HUES64 (cell line): Measurements from ENCODE around the gene FAM107A.

Source experiments
- H3K27ac ChIP-seq: 2 replicates; pipeline ENCODE4 v1.7.0; 2013; ENCODE audit warnings: low read depth, low read length, inconsistent platforms
- H3K27me3 ChIP-seq: 2 replicates; pipeline ENCODE4 v1.6.1; 2013; ENCODE audit warnings: mild to moderate bottlenecking, low read length; ENCODE audit not compliant: insufficient read depth
- H3K36me3 ChIP-seq: 2 replicates; pipeline ENCODE4 v1.6.1; 2013; ENCODE audit warnings: mild to moderate bottlenecking, low read length; ENCODE audit not compliant: insufficient read depth
- H3K4me1 ChIP-seq: 2 replicates; pipeline ENCODE4 v1.6.1; 2013; ENCODE audit warnings: mild to moderate bottlenecking, low read length, moderate library complexity; ENCODE audit not compliant: insufficient read depth
- H3K4me3 ChIP-seq: 2 replicates; pipeline ENCODE4 v1.5.1; 2013; ENCODE audit warnings: mild to moderate bottlenecking, low read length, moderate library complexity
- H3K9ac ChIP-seq: 2 replicates; pipeline ENCODE4 v1.6.1; 2013; ENCODE audit warnings: mild to moderate bottlenecking, low read depth, low read length
- H3K9me3 ChIP-seq: 2 replicates; pipeline ENCODE4 v1.6.1; 2013; ENCODE audit warnings: low read depth, low read length; ENCODE audit not compliant: insufficient read depth
- WGBS: fragments of 150-250, 120-280 bp; methylation state at CpG from one replicate; pipeline ENCODE4 v1.1.7; 2013; ENCODE audit warnings: missing lambda C conversion rate; 5-methylcytosine and 5-hydroxymethylcytosine counted together

Gene FAM107A

DNA sequence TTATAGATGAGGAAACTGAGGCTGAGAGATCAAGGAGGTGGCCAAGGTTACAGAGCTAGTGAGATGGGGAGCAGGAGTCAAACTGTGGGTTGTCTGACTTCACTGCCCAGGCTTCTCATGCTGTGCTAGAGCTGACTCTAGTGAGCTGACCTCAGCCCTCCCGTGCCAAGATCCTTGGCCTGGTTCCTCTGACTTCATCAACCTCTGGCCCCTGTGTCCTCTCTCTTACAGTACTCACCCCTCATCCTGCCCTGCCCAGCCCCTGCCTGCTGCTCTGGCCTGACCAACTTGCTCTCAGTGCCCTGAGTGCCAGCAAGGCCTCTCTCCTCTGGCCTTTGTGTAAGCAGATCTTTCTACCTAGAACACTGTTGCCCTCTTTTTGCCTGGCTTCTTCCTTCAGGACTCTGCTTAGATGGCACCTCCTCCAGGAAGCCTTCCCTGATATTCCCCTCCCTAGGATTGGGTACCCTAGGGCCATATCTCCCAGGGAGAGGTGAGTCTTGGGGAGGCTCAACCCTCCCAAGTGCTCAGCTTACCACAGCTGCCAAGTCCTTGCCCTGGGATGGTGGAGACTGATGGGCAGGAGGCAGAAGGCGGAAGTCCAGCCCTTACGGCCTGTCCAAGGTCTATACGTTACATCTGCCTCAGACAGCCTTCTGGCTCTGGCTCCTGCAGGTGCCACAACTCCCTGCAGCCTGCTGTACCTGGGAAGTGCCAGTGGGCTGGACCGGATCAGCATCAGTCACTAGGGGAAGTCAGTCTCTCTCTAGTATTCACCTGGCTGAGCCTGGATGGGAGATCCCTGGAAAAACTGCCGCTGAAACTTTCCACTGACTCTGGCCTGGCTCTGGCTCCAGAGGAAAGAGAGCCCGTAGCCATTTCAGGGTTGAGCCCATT is 36.3 kb upstream of the FAM107A start:
- 79% methylated on average over 7 of the region's 7 CpGs for WGBS
- Histone ChIP-seq H3K27me3 (no peaks in the 10 kb centered on the region), H3K27ac (no peak overlapping the region), H3K36me3 (no peaks in the 10 kb centered on the region), H3K9ac (no peak overlapping the region), H3K9me3 (no peaks in the 10 kb centered on the region), H3K4me1 (peaks cover 8% of the 10 kb centered on the region; the same call in 1 of the 2 replicates), H3K4me3 (no peak overlapping the region)

GRCh38 chr3:58612830-58613229 is 35.6 kb upstream of the FAM107A start:
- H3K4me3 ChIP-seq = no peak overlapping the region
- no peak overlapping the region for H3K9ac ChIP-seq
- 91% methylated on average over 9 of the region's 9 CpGs for WGBS
- peaks cover 8% of the 10 kb centered on the region; the same call in 1 of the 2 replicates for H3K4me1 ChIP-seq
- H3K9me3 ChIP-seq = no peaks in the 10 kb centered on the region
- no peaks in the 10 kb centered on the region for H3K36me3 ChIP-seq
- no peak overlapping the region for H3K27ac ChIP-seq
- no peaks in the 10 kb centered on the region for H3K27me3 ChIP-seq

GRCh38 chr3:58609990-58610389 is 32.8 kb upstream of the FAM107A start:
- no peak overlapping the region for H3K9ac ChIP-seq
- 87% methylated on average over 7 of the region's 7 CpGs for WGBS

GRCh38 chr3:58608648-58609047 is 31.5 kb upstream of the FAM107A start:
- Histone ChIP-seq H3K36me3 (no peaks in the 10 kb centered on the region), H3K27me3 (no peaks in the 10 kb centered on the region), H3K4me3 (no peak overlapping the region), H3K9ac (no peak overlapping the region), H3K9me3 (no peaks in the 10 kb centered on the region), H3K27ac (no peak overlapping the region), H3K4me1 (no peaks in the 10 kb centered on the region)
- WGBS = 93% methylated on average over 5 of the region's 5 CpGs

More at GRCh38 chr3:58609990-58610389, 32.8 kb upstream of the FAM107A start:
- H3K27me3 ChIP-seq = no peaks in the 10 kb centered on the region
- H3K4me1 ChIP-seq = no peaks in the 10 kb centered on the region
- no peaks in the 10 kb centered on the region for H3K9me3 ChIP-seq
- no peak overlapping the region for H3K27ac ChIP-seq
- no peaks in the 10 kb centered on the region for H3K36me3 ChIP-seq
- no peak overlapping the region for H3K4me3 ChIP-seq

DNA sequence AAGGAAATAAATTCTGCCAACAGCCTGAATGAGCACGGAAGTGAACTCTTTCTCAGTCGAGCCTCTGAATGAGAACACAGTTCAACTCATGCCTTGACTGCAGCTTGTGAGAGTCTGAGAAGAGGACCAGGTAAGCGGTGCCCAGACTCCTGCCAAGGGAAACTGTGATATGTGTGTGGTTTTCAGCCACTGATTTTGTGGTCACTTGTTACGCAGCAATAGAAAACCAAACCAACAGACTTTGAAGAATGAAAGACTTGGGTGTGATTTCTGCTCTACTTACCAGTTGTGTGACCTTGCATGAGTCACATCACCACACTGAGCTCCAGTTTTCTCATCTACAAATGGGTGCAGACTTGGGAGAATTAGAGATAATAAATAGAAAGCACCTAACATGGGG is 30.6 kb upstream of the FAM107A start:
- Histone ChIP-seq H3K9ac (no peak overlapping the region), H3K27ac (no peak overlapping the region), H3K36me3 (no peaks in the 10 kb centered on the region), H3K27me3 (no peaks in the 10 kb centered on the region), H3K4me1 (no peaks in the 10 kb centered on the region), H3K4me3 (no peak overlapping the region), H3K9me3 (no peaks in the 10 kb centered on the region)
- WGBS = 96% methylated on average over 4 of the region's 4 CpGs

DNA sequence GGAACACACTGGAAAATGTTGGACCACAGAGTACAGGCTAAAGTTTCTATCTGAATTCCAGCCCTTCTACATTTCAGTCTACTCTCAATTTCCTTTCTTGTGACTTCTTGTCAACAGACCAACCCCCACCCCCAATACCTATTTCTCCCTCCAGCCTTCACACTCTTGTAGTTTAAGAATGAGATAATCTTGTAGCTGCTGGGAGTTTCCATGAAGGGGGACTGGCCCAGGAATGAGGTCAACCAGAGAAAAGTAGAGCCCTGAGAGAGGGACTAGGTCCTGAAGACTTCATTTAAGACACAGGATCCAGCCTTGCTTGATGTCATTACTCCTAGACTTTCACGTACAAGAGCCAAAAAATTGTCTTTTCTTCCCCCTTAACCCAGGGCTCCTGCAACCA is 29.5 kb upstream of the FAM107A start:
- 92% methylated on average over 1 of the region's 1 CpG for WGBS
- Histone ChIP-seq H3K4me1 (no peaks in the 10 kb centered on the region), H3K27ac (no peak overlapping the region), H3K9ac (no peak overlapping the region), H3K36me3 (no peaks in the 10 kb centered on the region), H3K4me3 (no peak overlapping the region), H3K27me3 (no peaks in the 10 kb centered on the region), H3K9me3 (no peaks in the 10 kb centered on the region)

DNA sequence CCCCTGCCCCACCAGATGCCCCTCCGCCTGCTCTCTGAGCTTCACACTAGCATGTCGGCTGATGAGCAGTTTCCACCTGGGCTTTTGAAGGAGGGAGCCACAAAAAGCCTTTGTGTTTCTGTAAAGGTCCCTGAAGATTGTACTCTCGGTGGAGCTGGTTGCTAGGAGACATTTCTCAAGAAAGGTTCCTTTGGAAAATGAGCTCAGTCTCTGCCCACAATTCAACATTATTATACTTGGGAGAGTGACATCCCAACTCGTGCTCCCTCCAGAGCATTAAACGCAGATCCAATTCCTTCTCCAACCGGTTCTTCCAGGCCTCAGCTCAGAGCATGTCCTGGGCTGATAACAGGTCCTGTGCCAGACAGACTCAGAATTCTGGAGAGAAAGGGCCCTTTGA is 26.8 kb upstream of the FAM107A start:
- H3K36me3 ChIP-seq = no peaks in the 10 kb centered on the region
- no peaks in the 10 kb centered on the region for H3K9me3 ChIP-seq
- 88% methylated on average over 6 of the region's 6 CpGs for WGBS
- H3K4me3 ChIP-seq = no peak overlapping the region
- H3K4me1 ChIP-seq = no peaks in the 10 kb centered on the region
- H3K27me3 ChIP-seq = no peaks in the 10 kb centered on the region
- no peak overlapping the region for H3K27ac ChIP-seq
- no peak overlapping the region for H3K9ac ChIP-seq

DNA sequence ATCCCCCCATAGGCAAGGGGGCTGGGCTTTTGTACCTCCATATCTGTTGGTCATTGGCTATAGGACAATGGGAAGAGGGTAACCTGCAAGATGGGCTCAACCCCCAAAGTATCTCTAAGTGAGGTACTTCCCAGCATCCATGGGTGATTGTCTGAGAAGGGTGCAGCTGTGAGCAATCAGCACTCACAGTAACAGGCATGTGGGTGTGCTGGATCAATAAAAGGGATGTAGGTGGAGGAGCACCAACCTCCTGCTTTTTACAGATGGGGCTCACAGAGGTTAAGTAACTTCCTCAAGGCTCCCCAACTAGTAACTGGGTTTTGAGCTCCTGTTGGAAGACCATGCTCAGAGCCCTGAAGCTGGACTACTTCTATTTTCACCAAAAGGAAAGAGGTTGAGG is 26.4 kb upstream of the FAM107A start:
- Histone ChIP-seq H3K27me3 (no peaks in the 10 kb centered on the region), H3K9ac (no peak overlapping the region), H3K27ac (no peak overlapping the region), H3K4me3 (no peak overlapping the region), H3K9me3 (no peaks in the 10 kb centered on the region), H3K36me3 (no peaks in the 10 kb centered on the region), H3K4me1 (no peaks in the 10 kb centered on the region)

GRCh38 chr3:58597770-58598310 is 20.6 kb upstream of the FAM107A start:
- WGBS = 82% methylated on average over 6 of the region's 6 CpGs
- no peaks in the 10 kb centered on the region for H3K36me3 ChIP-seq
- H3K27me3 ChIP-seq = no peaks in the 10 kb centered on the region; the same call in 1 of the 2 replicates
- no peaks in the 10 kb centered on the region for H3K9me3 ChIP-seq
- no peaks in the 10 kb centered on the region for H3K4me1 ChIP-seq
- no peak overlapping the region for H3K4me3 ChIP-seq
- H3K9ac ChIP-seq = no peak overlapping the region
- no peak overlapping the region for H3K27ac ChIP-seq

DNA sequence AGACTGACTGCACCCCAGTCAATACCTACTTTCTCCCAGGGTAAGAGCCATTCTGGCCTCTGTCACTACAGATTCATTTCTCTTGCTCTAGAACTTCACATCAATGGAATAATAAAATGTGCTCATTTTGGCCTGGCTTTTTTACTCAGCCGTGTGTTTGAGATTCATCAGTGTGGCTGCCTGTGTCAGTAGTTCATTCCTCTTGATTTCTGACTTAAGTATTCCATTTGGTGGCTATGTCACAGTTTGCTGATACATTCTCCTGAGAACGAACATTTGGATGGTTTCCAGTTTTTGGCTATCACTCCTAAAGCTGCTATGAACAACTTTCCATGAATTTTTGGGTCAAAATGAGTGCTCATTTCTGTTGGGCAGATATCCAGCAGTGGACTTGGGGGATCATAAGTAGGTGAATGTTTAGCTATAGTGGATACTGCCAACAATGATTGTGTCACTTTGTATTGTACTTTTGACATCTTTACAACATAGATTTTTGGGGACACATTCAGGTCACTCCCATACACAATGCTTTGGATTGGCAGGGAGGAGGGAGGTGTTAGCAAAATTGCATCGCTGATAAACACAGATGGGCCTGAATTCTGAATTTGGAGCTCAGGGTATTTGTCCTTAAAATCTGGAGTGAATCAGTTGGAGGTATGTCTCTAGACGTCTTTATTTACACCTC is 19.8 kb upstream of the FAM107A start:
- Histone ChIP-seq H3K4me3 (no peak overlapping the region), H3K27me3 (no peaks in the 10 kb centered on the region; the same call in 1 of the 2 replicates), H3K4me1 (no peaks in the 10 kb centered on the region), H3K9me3 (no peaks in the 10 kb centered on the region), H3K36me3 (no peaks in the 10 kb centered on the region), H3K9ac (no peak overlapping the region), H3K27ac (no peak overlapping the region)
- 94% methylated on average over 3 of the region's 4 CpGs for WGBS

DNA sequence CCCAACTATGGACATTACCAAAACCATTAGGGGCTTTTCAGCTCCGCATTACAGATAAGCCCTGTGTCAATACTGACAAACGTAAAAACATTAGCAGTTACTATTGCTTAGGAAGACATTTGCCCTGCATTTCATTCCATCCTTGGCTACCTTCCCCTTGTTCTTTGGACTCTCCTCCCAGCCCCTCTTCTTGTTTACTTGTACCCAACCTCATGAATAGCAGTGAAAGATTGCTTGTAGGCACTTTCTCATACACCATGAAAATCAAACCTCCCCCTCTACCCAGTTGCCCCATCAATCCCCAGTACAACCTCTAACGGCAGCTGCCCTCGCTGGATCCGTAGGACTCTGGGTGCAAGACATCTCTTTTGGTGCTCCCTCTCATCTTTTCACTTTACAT is 16.9 kb upstream of the FAM107A start:
- Histone ChIP-seq H3K27me3 (no peaks in the 10 kb centered on the region; the same call in 1 of the 2 replicates), H3K4me1 (no peaks in the 10 kb centered on the region), H3K9me3 (no peaks in the 10 kb centered on the region), H3K36me3 (no peaks in the 10 kb centered on the region), H3K4me3 (no peak overlapping the region), H3K27ac (no peak overlapping the region), H3K9ac (no peak overlapping the region)
- WGBS = 91% methylated on average over 5 of the region's 5 CpGs
